Upper lobe of right lung (tissue), 1 donor: ENCODE results near the gene GPR62. TPM values are rescaled to one million over a fixed set of nuclear protein-coding genes. Genes with fewer than 3 reads are reported as not detected.
"Not testable (repeated sequence)": the region's sequence is repeated elsewhere in the genome, so short reads cannot be mapped to it uniquely, and the experiment has no call there.

Experiments used
- ATAC-seq: fragments of 200-7000 bp; cut with Tn5 transposase; one replicate; pipeline ENCODE4 v1.9.1; 2020; ENCODE audit warnings: mild to moderate bottlenecking, moderate library complexity
- DNase-seq: peaks from one replicate; pipeline ENCODE4 v3.0.0-alpha.2; 2020
- H3K27ac ChIP-seq: fragments of 200-600 bp; one replicate; pipeline ENCODE4 v1.8.0; 2022
- H3K27me3 ChIP-seq: fragments of 200-600 bp; one replicate; pipeline ENCODE4 v1.8.0; 2022; ENCODE audit warnings: mild to moderate bottlenecking
- H3K36me3 ChIP-seq: fragments of 200-600 bp; one replicate; pipeline ENCODE4 v1.8.0; 2022
- H3K4me1 ChIP-seq: fragments of 200-600 bp; one replicate; pipeline ENCODE4 v1.8.0; 2022
- H3K4me3 ChIP-seq: fragments of 200-600 bp; one replicate; pipeline ENCODE4 v1.8.0; 2022; ENCODE audit warnings: mild to moderate bottlenecking
- H3K9me3 ChIP-seq: fragments of 200-600 bp; one replicate; pipeline ENCODE4 v1.8.0; 2022
- CTCF ChIP-seq: fragments of 200-600 bp; IDR thresholded peaks from one replicate; pipeline ENCODE4 v1.8.0; 2022; ENCODE audit warnings: antibody characterized with exemption
- intact Hi-C: fragments of 100-400 bp; cut with DNase I; formaldehyde crosslinking; loops from one replicate; pipeline ENCODE4 v1.11.0; 2022
- total RNA-seq: library from RNA; stranded (reverse); fragmentation: NEBNext Ultra II Directional; extraction: Animal tissue kit (Norgen Biotek cat#: 25700); gene quantifications from one replicate; pipeline ENCODE4 v1.2.1, GENCODE V29; 2021
- donor health status: DM: no; HTN: yes; CAD: no; lungs with severe emphysema.

GPR62 gene
- total RNA-seq, 1 donor from 2014 or later = not detected

GRCh38 chr3:51986010-51986947 is 31.1 kb downstream of the GPR62 start:
- H3K4me3 ChIP-seq = no peak overlapping the region
- ATAC-seq (no peak), DNase-seq (no peak)
- no peaks in the 10 kb centered on the region for H3K27me3 ChIP-seq
- no peak overlapping the region for H3K27ac ChIP-seq
- H3K36me3 ChIP-seq = no peaks in the 10 kb centered on the region
- intact Hi-C loops = no loop called here
- peaks cover 22% of the 10 kb centered on the region for H3K4me1 ChIP-seq
- no peak for TF ChIP-seq CTCF
- H3K9me3 ChIP-seq = no peaks in the 10 kb centered on the region

GRCh38 chr3:51987568-51987967 is 32.4 kb downstream of the GPR62 start:
- ATAC-seq (no peak), DNase-seq (no peak)
- TF ChIP-seq CTCF = no peak
- no peaks in the 10 kb centered on the region for H3K27me3 ChIP-seq
- no peak overlapping the region for H3K4me3 ChIP-seq
- peaks cover 12% of the 10 kb centered on the region for H3K36me3 ChIP-seq
- intact Hi-C loops = no loop called here
- H3K9me3 ChIP-seq = no peaks in the 10 kb centered on the region
- peaks cover 9% of the 10 kb centered on the region for H3K4me1 ChIP-seq
- H3K27ac ChIP-seq = no peak overlapping the region

- peaks cover 22% of the 10 kb centered on the region for H3K36me3 ChIP-seq
- ATAC-seq = no peak
- intact Hi-C loops = no loop called here
- TF ChIP-seq CTCF = no peak
- H3K9me3 ChIP-seq = no peaks in the 10 kb centered on the region
- H3K4me1 ChIP-seq = peaks cover 7% of the 10 kb centered on the region
- no peak overlapping the region for H3K4me3 ChIP-seq
- H3K27me3 ChIP-seq = no peaks in the 10 kb centered on the region
- no peak for DNase-seq
- H3K27ac ChIP-seq = no peak overlapping the region
These were observed 33.3 kb downstream of the GPR62 start for GRCh38 chr3:51988286-51989146.

GRCh38 chr3:51990501-51990971 is 35.4 kb downstream of the GPR62 start:
- H3K27ac ChIP-seq, H3K9me3 ChIP-seq, ATAC-seq, intact Hi-C loops, H3K27me3 ChIP-seq, H3K4me3 ChIP-seq, DNase-seq: not testable (repeated sequence)
- peaks cover 39% of the 10 kb centered on the region for H3K36me3 ChIP-seq
- H3K4me1 ChIP-seq = peaks cover 11% of the 10 kb centered on the region

GRCh38 chr3:51992017-51992682 is 37.0 kb downstream of the GPR62 start:
- peaks cover 11% of the 10 kb centered on the region for H3K4me1 ChIP-seq
- no peak for TF ChIP-seq CTCF
- H3K4me3 ChIP-seq = no peak overlapping the region
- H3K9me3 ChIP-seq = no peaks in the 10 kb centered on the region
- ATAC-seq = no peak
- DNase-seq = no peak
- peaks cover 39% of the 10 kb centered on the region for H3K36me3 ChIP-seq
- H3K27ac ChIP-seq = no peak overlapping the region
- intact Hi-C loops = no loop called here
- no peaks in the 10 kb centered on the region for H3K27me3 ChIP-seq

- H3K9me3 ChIP-seq, DNase-seq, H3K4me3 ChIP-seq, H3K27me3 ChIP-seq, intact Hi-C loops, ATAC-seq, H3K27ac ChIP-seq: not testable (repeated sequence)
- Histone ChIP-seq H3K4me1 (peaks cover 11% of the 10 kb centered on the region), H3K36me3 (peaks cover 39% of the 10 kb centered on the region)
These were observed 38.5 kb downstream of the GPR62 start for GRCh38 chr3:51993657-51994056.
